ENCODE results near the gene VIT.
"Not testable (repeated sequence)": the region's sequence is repeated elsewhere in the genome, so short reads cannot be mapped to it uniquely, and the experiment has no call there.

Gene VIT

GRCh38 chr2:36677386-36677785 lies 19.1 kb upstream of the VIT start:
- no peak overlapping the region for H3K4me3 ChIP-seq (ENCODE audit: low read depth, low read length)
- no peak for TF ChIP-seq CTCF (IDR thresholded peaks at IDR 0.05; ENCODE audit: low read depth, low read length, missing control alignments)
- DNase-seq (ENCODE audit: low read depth), result no peak

- DNase-seq (ENCODE audit: low read depth), result no peak
- no peak for TF ChIP-seq CTCF (IDR thresholded peaks at IDR 0.05; ENCODE audit: low read depth, low read length, missing control alignments)
- H3K4me3 ChIP-seq (ENCODE audit: low read depth, low read length), result no peak overlapping the region
Measured at GRCh38 chr2:36677996-36678605, 18.4 kb upstream of the VIT start.

- no peak overlapping the region for H3K4me3 ChIP-seq (ENCODE audit: low read depth, low read length)
- TF ChIP-seq CTCF (IDR thresholded peaks at IDR 0.05; ENCODE audit: low read depth, low read length, missing control alignments), result no peak
- no peak for DNase-seq (ENCODE audit: low read depth)
Measured at GRCh38 chr2:36678856-36679255, 17.7 kb upstream of the VIT start.

GRCh38 chr2:36680012-36680411 lies 16.5 kb upstream of the VIT start:
- H3K4me3 ChIP-seq (ENCODE audit: low read depth, low read length), result no peak overlapping the region
- no peak for DNase-seq (ENCODE audit: low read depth)
- no peak for TF ChIP-seq CTCF (IDR thresholded peaks at IDR 0.05; ENCODE audit: low read depth, low read length, missing control alignments)

GRCh38 chr2:36682562-36682961 lies 13.9 kb upstream of the VIT start:
- DNase-seq (ENCODE audit: low read depth), result no peak
- no peak for TF ChIP-seq CTCF (IDR thresholded peaks at IDR 0.05; ENCODE audit: low read depth, low read length, missing control alignments)
- H3K4me3 ChIP-seq (ENCODE audit: low read depth, low read length), result no peak overlapping the region

- DNase-seq (ENCODE audit: low read depth), result no peak
- no peak for TF ChIP-seq CTCF (IDR thresholded peaks at IDR 0.05; ENCODE audit: low read depth, low read length, missing control alignments)
- H3K4me3 ChIP-seq (ENCODE audit: low read depth, low read length), result no peak overlapping the region
Measured at GRCh38 chr2:36683002-36683401, 13.5 kb upstream of the VIT start.

GRCh38 chr2:36688291-36688690 lies 8.2 kb upstream of the VIT start:
- DNase-seq (ENCODE audit: low read depth); H3K4me3 ChIP-seq (ENCODE audit: low read depth, low read length): not testable (repeated sequence)

- DNase-seq (ENCODE audit: low read depth); H3K4me3 ChIP-seq (ENCODE audit: low read depth, low read length): not testable (repeated sequence)
Measured at GRCh38 chr2:36689013-36689412, 7.5 kb upstream of the VIT start.

Measured in GM12864 (cell line).